ENCODE measurements around the gene MAMSTR.

DNA sequence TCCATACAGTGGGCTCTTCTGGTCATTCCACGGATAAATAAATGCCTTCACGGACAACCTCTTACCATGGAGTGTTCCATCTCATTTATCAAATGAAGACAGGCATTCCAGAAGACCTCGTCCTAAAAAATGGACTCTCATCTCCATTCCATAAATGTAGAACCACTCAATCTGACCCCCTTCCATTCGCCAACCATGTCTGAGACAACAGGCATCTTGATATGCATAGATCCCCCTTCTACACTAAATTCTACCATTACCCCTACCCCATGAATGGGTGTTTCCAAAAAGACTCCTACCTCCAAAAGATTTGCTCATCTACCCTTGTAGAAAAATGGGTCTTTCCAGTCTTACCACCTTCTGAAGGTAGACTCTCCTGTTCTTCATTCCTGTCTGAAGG lies 11.9 kb upstream of the MAMSTR start:
- TF ChIP-seq, protein P1, sequence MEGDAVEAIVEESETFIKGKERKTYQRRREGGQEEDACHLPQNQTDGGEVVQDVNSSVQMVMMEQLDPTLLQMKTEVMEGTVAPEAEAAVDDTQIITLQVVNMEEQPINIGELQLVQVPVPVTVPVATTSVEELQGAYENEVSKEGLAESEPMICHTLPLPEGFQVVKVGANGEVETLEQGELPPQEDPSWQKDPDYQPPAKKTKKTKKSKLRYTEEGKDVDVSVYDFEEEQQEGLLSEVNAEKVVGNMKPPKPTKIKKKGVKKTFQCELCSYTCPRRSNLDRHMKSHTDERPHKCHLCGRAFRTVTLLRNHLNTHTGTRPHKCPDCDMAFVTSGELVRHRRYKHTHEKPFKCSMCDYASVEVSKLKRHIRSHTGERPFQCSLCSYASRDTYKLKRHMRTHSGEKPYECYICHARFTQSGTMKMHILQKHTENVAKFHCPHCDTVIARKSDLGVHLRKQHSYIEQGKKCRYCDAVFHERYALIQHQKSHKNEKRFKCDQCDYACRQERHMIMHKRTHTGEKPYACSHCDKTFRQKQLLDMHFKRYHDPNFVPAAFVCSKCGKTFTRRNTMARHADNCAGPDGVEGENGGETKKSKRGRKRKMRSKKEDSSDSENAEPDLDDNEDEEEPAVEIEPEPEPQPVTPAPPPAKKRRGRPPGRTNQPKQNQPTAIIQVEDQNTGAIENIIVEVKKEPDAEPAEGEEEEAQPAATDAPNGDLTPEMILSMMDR (conservative IDR thresholded peaks at IDR 0.05 in 1 of 2, IDR thresholded peaks at IDR 0.05 in 1 of 2; ENCODE audit: low read depth in 1 of 2, low read length in 2 of 2) = no peak
- TF ChIP-seq EZH2 (IDR thresholded peaks at IDR 0.05; ENCODE audit: low read length, missing control alignments) = no peak

All from fibroblast of lung (primary cell).